ENCODE results near the gene GAK. TPM values are rescaled to one million over a fixed set of nuclear protein-coding genes. Genes with fewer than 3 reads are reported as not detected.

Gene GAK
- total RNA-seq, 1 experiment from 2014 or later, result 117 TPM

GRCh38 chr4:915041-915474, 17.1 kb downstream of the GAK start:
- no peaks in the 10 kb centered on the region for H3K9me2 ChIP-seq (replicated peaks; ENCODE audit: low read length)
- H3K4me3 ChIP-seq (ENCODE audit: low read length), result no peak overlapping the region
- TF ChIP-seq EZH2phosphoT487 (IDR thresholded peaks at IDR 0.05; ENCODE audit: borderline replicate concordance, low read length), result no peak
- TF ChIP-seq EZH2 (IDR thresholded peaks at IDR 0.05; ENCODE audit: low read length, unreplicated experiment), result no peak
- no peak for TF ChIP-seq CTCF (conservative IDR thresholded peaks at IDR 0.05; ENCODE audit: low read depth, low read length)
- no peak overlapping the region for H3K4me2 ChIP-seq (ENCODE audit: low read length)
- ATAC-seq (no peak), DNase-seq (no peak)
- H3K36me3 ChIP-seq (ENCODE audit: low read depth, low read length), result no peaks in the 10 kb centered on the region
- no peaks in the 10 kb centered on the region for H3F3A ChIP-seq (ENCODE audit: low read length, unreplicated experiment)
- H3K9ac ChIP-seq (ENCODE audit: low read length), result no peak overlapping the region
- peaks cover 60% of the 10 kb centered on the region for H3K79me2 ChIP-seq (ENCODE audit: low read length)
- ChIA-PET POLR2A (ENCODE audit: unreplicated experiment) (no interaction called here), CTCF (no interaction called here)
- H4K20me1 ChIP-seq (ENCODE audit: low read length), result peaks cover 13% of the 10 kb centered on the region; the same call in 1 of the 2 replicates
- BruUV-seq (replicated peaks), result no TSS peak
- H3K9me3 ChIP-seq (ENCODE audit: low read length), result no peaks in the 10 kb centered on the region
- H3K27me3 ChIP-seq (ENCODE audit: low read length), result no peaks in the 10 kb centered on the region
- no peak overlapping the region for H3K27ac ChIP-seq (ENCODE audit: low read length)
- intact Hi-C loops (cut with micrococcal nuclease), result no loop called here
- H2AFZ ChIP-seq (ENCODE audit: low read length), result no peak overlapping the region
- H3K4me1 ChIP-seq (ENCODE audit: insufficient read depth, low read length), result no peaks in the 10 kb centered on the region

- ChIA-PET CTCF (no interaction called here), POLR2A (ENCODE audit: unreplicated experiment) (no interaction called here)
- H3K4me3 ChIP-seq (ENCODE audit: low read length), result no peak overlapping the region
- H3K4me1 ChIP-seq (ENCODE audit: insufficient read depth, low read length), result no peaks in the 10 kb centered on the region
- H3K9ac ChIP-seq (ENCODE audit: low read length), result no peak overlapping the region
- H3F3A ChIP-seq (ENCODE audit: low read length, unreplicated experiment), result no peaks in the 10 kb centered on the region
- no peak overlapping the region for H3K4me2 ChIP-seq (ENCODE audit: low read length)
- no peak for DNase-seq
- TF ChIP-seq EZH2 (IDR thresholded peaks at IDR 0.05; ENCODE audit: low read length, unreplicated experiment), result no peak
- no peak for TF ChIP-seq EZH2phosphoT487 (IDR thresholded peaks at IDR 0.05; ENCODE audit: borderline replicate concordance, low read length)
- no peak for TF ChIP-seq CTCF (conservative IDR thresholded peaks at IDR 0.05; ENCODE audit: low read depth, low read length)
- H4K20me1 ChIP-seq (ENCODE audit: low read length), result peaks cover 13% of the 10 kb centered on the region; the same call in 1 of the 2 replicates
- intact Hi-C loops (cut with micrococcal nuclease), result no loop called here
- no peak overlapping the region for H2AFZ ChIP-seq (ENCODE audit: low read length)
- peaks cover 55% of the 10 kb centered on the region for H3K79me2 ChIP-seq (ENCODE audit: low read length)
- H3K9me3 ChIP-seq (ENCODE audit: low read length), result no peaks in the 10 kb centered on the region
- no peaks in the 10 kb centered on the region for H3K27me3 ChIP-seq (ENCODE audit: low read length)
- no TSS peak for BruUV-seq (replicated peaks)
- H3K9me2 ChIP-seq (replicated peaks; ENCODE audit: low read length), result no peaks in the 10 kb centered on the region
- H3K36me3 ChIP-seq (ENCODE audit: low read depth, low read length), result no peaks in the 10 kb centered on the region
- H3K27ac ChIP-seq (ENCODE audit: low read length), result no peak overlapping the region
- no peak for ATAC-seq
These were observed 17.6 kb downstream of the GAK start for GRCh38 chr4:914531-914930.

GRCh38 chr4:913280-913618, 18.9 kb downstream of the GAK start:
- Histone ChIP-seq H3K9me2 (replicated peaks; ENCODE audit: low read length) (no peaks in the 10 kb centered on the region), H3K4me1 (ENCODE audit: insufficient read depth, low read length) (no peaks in the 10 kb centered on the region), H4K20me1 (ENCODE audit: low read length) (peaks cover 11% of the 10 kb centered on the region; the same call in 1 of the 2 replicates), H3K27ac (ENCODE audit: low read length) (no peak overlapping the region), H3K9me3 (ENCODE audit: low read length) (no peaks in the 10 kb centered on the region), H3K36me3 (ENCODE audit: low read depth, low read length) (no peaks in the 10 kb centered on the region), H3K4me3 (ENCODE audit: low read length) (no peak overlapping the region), H3K9ac (ENCODE audit: low read length) (no peak overlapping the region), H3K27me3 (ENCODE audit: low read length) (no peaks in the 10 kb centered on the region), H2AFZ (ENCODE audit: low read length) (no peak overlapping the region), H3K4me2 (ENCODE audit: low read length) (no peak overlapping the region), H3K79me2 (ENCODE audit: low read length) (peaks cover 42% of the 10 kb centered on the region), H3F3A (ENCODE audit: low read length, unreplicated experiment) (no peaks in the 10 kb centered on the region)
- ATAC-seq (no peak), DNase-seq (no peak)
- intact Hi-C loops (cut with micrococcal nuclease), result no loop called here
- CTCF ChIA-PET, result no interaction called here
- POLR2A ChIA-PET (ENCODE audit: unreplicated experiment), result no interaction called here
- no TSS peak for BruUV-seq (replicated peaks)
- TF ChIP-seq EZH2 (IDR thresholded peaks at IDR 0.05; ENCODE audit: low read length, unreplicated experiment) (no peak), CTCF (conservative IDR thresholded peaks at IDR 0.05; ENCODE audit: low read depth, low read length) (no peak), EZH2phosphoT487 (IDR thresholded peaks at IDR 0.05; ENCODE audit: borderline replicate concordance, low read length) (no peak)
